GM18517 (cell line): Measurements from ENCODE around the gene CELF3.

ENCODE experiments used
- ATAC-seq: cut with Tn5 transposase; IDR thresholded peaks from one replicate; pipeline ENCODE4 v1.9.1; 2021; ENCODE audit warnings: mild to moderate bottlenecking, moderate library complexity; ENCODE audit not compliant: unreplicated experiment

CELF3 gene

DNA sequence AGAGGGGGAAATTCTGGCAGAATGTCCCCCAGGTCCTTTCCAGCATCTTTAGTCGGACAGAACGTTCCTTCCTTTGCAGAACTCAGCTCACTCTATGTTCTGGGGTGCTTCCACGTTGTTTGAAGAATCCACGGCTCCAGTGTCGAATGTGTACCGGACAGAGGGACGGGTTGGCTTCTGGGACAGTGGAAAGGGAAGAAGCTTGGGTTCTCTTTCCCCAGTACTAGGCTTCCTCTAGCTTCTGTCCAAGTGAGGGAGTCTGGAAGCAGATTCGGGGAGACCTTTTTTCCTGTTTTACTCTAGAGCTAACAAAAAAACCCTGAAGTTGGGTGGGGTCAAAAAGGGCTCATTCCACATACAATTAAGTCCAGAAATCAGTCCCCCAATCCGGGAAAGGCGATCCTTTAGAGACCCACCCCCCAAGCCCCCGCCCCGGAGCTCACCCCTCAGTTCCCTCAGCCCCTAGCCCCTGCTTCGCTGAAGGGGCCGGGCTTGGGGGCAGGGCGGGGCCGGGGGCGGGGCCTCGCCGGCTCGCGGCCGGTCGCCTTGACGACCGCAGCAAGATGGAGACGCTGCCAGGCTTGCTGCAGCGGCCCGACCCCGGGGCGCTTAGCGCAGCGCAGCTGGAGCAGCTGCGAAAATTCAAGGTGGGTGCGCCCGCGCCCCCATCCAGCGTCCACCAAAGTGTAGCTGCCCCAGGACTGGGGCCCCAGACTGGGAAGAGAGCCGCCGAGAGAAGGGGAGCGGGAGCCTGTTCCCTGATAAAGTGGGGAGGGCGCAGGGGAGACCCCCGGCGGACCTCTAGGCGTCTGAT lies 4.6 kb upstream of the CELF3 start, which contains the start of gene RIIAD1:
TSS of gene RIIAD1 (plus strand) at position 549 of the 814 bp plus-strand sequence. CDS start at position 564, 15 bp downstream.
- ATAC-seq, result no peak

DNA sequence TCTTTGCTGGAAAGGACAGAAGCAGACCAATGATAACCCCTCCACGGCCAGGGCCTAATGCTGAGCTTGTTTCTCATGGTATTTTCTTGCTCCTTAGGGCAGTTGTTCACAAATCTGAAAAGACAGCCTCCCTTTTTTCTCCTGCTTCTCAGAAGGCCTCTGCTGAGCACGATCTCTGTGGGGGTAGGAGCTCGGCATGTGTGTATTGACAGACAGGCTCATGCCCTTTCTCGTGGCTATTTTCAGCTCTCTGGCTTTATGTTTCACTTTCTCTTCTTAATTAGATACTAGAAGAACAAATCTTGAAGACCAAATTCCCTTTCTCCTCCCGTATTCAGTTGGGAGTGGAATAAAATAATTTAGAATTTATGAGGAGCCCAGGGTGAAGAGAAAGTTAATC lies 4.0 kb upstream of the CELF3 start:
- no peak for ATAC-seq

- ATAC-seq, result no peak
Measured at GRCh38 chr1:151720125-151720524, 3.5 kb upstream of the CELF3 start.

DNA sequence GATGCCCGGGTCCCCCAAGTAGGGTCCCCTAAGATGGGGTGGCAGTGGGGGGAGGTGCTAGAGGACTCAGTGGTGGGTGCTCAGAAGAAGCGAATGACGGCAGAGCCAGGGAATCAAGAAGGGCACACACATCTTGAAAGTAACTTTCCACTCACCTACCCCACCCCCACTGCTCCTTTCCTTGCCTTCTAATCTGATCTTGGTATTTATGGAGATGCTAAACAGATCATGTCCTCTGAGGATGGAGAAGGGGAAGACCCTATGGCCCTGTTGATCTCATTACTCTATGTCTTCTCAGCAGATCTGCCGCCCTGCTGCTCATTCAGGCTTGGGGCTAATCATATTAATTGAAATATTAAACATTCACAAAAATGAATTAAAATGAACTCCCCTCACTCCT lies 2.1 kb upstream of the CELF3 start:
- ATAC-seq, result no peak

DNA sequence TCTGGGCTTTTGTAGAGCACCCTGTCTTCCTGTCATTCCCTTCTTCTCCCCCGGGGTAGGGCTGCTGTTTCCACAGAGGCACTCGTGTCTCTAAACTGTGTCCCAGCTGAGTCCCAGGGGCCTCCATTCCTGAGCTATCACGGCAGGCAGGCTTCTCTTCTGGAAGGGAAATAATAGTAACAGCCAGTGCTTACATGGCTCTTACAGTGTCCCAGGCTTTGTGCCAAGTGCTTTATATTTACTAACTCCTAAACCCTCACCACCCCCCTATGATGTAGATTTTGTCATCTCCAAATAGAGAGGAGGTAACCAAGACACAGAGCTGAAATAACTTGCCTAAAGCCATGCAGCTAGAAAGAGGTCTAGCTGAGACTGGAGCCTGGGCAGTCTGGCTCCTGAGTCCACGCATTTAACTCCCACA lies 1.4 kb upstream of the CELF3 start:
- no peak for ATAC-seq

DNA sequence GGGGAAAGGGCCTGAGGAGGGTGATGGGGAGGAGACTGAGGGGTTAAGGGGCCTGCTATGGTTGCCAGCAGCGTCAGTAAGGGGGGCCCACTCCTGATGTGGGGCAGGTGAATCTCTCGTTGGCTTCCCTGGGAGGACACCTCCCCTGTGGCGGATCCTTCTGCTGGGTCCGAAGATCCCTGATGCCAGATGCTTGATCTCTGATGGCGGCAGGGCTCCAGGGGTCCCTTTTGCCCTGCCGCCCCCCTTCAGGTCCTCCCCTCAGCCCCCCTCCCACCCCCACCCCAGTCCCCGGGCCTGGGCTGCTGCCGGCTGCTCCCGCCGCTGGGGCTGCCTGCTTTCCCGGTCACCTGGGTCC lies 219 bp downstream of the CELF3 start:
- ATAC-seq, result no peak

DNA sequence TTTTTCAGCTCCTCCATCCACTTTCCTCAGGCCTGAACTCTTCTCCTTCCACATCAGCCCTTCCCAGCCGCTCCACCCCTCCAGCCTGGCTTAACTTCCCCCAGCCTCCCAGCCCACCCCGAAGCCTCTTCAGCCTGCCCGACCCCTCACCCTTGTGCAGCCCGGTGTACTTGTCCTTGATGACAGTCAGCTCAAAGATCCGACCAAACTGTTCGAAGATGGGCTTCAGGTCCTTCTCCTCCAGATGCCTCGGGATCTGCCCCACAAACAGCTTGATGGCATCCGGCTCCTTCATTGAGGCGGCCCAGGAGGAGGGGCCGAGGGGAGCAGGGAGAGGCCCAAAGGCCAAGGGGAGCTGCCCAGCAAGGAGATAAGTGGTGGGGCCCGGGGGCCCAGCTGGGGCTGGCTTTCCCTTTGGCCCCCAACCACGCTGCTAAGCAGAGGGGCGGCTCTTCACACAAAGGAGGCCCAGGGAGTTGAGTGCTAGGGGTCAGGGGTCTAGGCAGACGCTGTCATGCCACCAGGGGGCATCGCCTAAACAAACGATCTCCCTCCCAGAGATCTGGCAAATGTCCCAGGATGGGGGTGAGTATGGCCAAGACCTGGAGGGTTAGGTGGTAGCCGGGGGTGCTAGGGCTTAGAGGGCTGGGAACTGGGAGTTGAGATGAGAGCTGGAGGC lies 738 bp downstream of the CELF3 start:
- ATAC-seq, result no peak

GRCh38 chr1:151714820-151715725 lies 1.5 kb downstream of the CELF3 start:
- no peak for ATAC-seq

GRCh38 chr1:151713874-151714273 lies 2.7 kb downstream of the CELF3 start:
- no peak for ATAC-seq

GRCh38 chr1:151713044-151713443 lies 3.6 kb downstream of the CELF3 start:
- no peak for ATAC-seq

DNA sequence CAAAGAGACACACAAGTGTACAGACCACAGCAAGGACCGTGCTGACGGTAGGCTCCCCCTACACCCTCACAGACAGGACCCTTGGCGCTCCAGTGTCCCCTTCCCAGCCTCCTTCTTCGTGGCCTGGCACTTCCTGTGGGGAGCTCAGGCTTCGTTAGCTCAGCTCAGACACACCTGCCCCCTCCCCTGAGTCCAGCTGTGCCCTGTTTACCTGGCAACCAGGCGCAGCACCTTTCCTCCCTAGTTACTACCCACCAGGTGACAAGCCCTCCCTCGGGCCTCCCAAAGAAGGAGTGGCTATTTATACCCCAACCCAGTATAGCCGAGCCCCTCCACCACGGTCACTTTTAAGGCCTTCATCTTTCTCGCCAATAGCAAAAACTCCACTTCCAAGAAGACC lies 4.7 kb downstream of the CELF3 start:
- no peak for ATAC-seq

GRCh38 chr1:151711044-151711800 lies 5.4 kb downstream of the CELF3 start:
- ATAC-seq, result no peak

DNA sequence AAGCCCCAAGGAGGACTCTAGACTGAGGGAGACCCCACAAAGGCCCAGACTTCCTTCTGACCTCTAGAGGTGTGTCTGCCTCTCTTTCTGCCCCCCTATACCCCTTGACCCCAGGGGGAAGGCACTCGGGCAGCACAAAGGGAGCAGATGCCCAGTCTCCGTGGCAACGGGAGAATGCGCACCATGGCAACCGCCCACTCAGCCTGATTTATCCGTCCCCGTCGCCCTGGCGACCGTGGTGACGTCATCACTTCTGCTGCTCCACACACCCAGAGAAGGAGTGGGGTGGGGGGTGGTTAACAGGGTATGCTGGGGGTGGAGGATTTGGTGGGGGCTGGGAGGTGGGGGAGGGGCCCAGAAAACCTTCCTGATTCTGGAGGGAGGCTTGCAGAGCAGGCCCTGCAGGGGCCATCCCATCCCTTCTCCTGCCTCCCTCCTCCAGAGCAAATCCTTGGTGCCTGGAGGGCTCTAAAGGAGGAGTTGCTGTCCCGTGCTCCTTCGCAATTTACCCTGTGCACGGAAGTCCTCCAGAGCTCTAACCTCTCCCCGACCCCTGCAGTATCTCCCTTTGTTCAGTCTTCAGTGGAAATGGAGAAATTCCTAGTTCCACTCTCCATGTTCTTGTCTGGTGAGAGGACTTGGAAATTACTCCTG lies 6.3 kb downstream of the CELF3 start:
- no peak for ATAC-seq

DNA sequence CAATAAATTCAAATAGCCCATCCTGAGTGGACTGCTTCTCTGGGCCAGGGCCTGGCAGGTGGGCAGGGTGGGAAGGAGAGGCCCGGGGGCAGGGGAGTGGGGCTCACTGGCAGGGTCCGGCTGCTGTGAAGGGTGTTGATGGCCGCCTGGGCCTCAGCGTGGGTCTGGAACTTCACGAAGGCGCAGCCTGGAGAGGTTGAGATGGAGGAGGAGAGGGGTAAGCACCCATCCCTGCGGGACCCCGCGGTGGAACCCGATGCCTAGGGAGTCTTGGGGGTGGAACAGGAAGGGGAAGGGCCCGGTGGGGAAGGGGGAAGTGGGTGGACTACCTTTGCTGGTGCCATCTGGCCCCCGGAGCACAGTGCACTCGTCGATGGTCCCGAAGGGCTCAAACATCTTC lies 7.7 kb downstream of the CELF3 start:
- no peak for ATAC-seq

DNA sequence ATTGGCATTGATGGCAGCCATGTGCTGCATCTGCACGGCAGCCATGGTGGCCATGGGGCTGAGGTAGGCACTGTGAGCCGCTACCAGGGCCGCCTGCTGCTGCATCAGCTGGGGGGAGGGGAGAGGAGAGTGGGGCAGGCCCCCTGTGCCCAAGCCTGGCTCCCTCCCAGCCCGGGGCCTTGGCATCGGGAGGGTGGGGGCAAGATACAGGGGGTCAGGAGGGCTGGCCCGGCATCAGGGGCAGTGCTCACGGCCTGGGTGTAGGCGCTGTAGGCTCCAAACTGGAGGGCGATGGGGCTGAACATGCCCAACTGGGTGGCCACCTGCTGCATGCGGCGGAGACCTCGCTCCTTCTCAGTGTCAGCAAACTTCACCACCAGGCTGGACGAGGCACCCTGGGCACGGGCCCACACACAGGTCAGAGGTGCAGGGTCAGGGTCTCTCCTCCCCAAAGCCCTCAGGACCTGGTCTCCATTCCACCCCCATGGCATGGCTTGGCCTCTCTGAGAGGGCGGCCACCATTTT lies 9.0 kb downstream of the CELF3 start:
- ATAC-seq, result no peak

GRCh38 chr1:151706464-151707415 lies 9.9 kb downstream of the CELF3 start:
- no peak for ATAC-seq

- ATAC-seq, result no peak
Measured at GRCh38 chr1:151705753-151706463, 10.7 kb downstream of the CELF3 start.

DNA sequence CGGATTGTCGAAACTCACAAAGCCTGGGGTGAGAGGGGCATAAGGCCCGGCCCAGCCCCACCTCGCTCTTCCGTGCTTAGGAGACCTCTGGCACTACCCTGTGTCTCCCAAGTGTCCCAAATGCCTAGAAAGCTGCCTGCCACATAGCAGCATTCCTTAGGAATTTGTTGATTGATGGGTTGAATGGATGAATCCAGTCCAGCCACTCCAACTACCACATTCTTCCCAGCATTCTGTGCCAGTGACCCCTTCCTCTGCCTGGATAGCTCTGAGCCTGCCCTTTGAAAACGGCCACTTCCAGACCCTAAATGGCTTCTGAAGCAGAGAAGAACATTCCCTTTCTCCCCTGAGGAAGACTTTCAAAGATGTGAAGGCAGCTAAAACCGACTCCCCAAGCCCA lies 11.5 kb downstream of the CELF3 start:
- ATAC-seq, result no peak
